H9 (cell line): Measurements from ENCODE around the gene TMEM117. TPM values are rescaled to one million over a fixed set of nuclear protein-coding genes. Genes with fewer than 3 reads are reported as not detected.

ENCODE experiments used
- DNase-seq: peaks from one replicate; pipeline ENCODE4 v3.0.0-alpha.2; 2017
- H2AFZ ChIP-seq: one replicate; pipeline ENCODE4 v1.6.1; 2013; ENCODE audit warnings: mild to moderate bottlenecking, low read length, control low read depth, moderate library complexity
- H2AK5ac ChIP-seq: 2 replicates; pipeline ENCODE4 v1.6.1; 2013; ENCODE audit warnings: low read length, control low read depth, mixed read lengths; ENCODE audit not compliant: insufficient read length
- H2BK120ac ChIP-seq: one replicate; pipeline ENCODE4 v1.6.1; 2013; ENCODE audit warnings: low read depth, mild to moderate bottlenecking, low read length, control low read depth, inconsistent platforms; ENCODE audit not compliant: poor library complexity, severe bottlenecking
- H2BK12ac ChIP-seq: 2 replicates; pipeline ENCODE4 v1.6.1; 2013; ENCODE audit warnings: low read length, control low read depth, mixed read lengths, low read depth; ENCODE audit not compliant: insufficient read length
- H2BK15ac ChIP-seq: 2 replicates; pipeline ENCODE4 v1.6.1; 2013; ENCODE audit warnings: low read depth, low read length, control low read depth
- H2BK20ac ChIP-seq: one replicate; pipeline ENCODE4 v1.6.1; 2013; ENCODE audit warnings: low read depth, mild to moderate bottlenecking, low read length, control low read depth, inconsistent platforms; ENCODE audit not compliant: poor library complexity, severe bottlenecking
- H2BK5ac ChIP-seq: 2 replicates; pipeline ENCODE4 v1.6.1; 2013; ENCODE audit warnings: low read length, control low read depth, mixed read lengths; ENCODE audit not compliant: insufficient read length
- H3K14ac ChIP-seq: 2 replicates; pipeline ENCODE4 v1.6.1; 2013; ENCODE audit warnings: low read length, control low read depth; ENCODE audit not compliant: insufficient read depth
- H3K18ac ChIP-seq: 2 replicates; pipeline ENCODE4 v1.6.1; 2013; ENCODE audit warnings: low read depth, mild to moderate bottlenecking, mixed read lengths, low read length, control low read depth; ENCODE audit not compliant: insufficient read length
- H3K23ac ChIP-seq: 2 replicates; pipeline ENCODE4 v1.6.1; 2013; ENCODE audit warnings: low read length, control low read depth, mixed read lengths, low read depth; ENCODE audit not compliant: insufficient read length
- H3K23me2 ChIP-seq: 2 replicates; pipeline ENCODE4 v1.6.1; 2013; ENCODE audit warnings: low read depth, mild to moderate bottlenecking, mixed read lengths, low read length, control low read depth; ENCODE audit not compliant: insufficient read length, poor library complexity, severe bottlenecking
- H3K27ac ChIP-seq: 2 replicates; pipeline ENCODE4 v1.5.1; 2013; ENCODE audit warnings: low read length, control low read depth, mixed read lengths, low read depth; ENCODE audit not compliant: insufficient read length
- H3K27me3 ChIP-seq: 2 replicates; pipeline ENCODE4 v1.6.1; 2013; ENCODE audit warnings: low read length, control low read depth, inconsistent platforms; ENCODE audit not compliant: insufficient read depth
- H3K4ac ChIP-seq: 2 replicates; pipeline ENCODE4 v1.6.1; 2013; ENCODE audit warnings: low read depth, mild to moderate bottlenecking, control low read depth, inconsistent platforms, low read length, moderate library complexity
- H3K4me1 ChIP-seq: 2 replicates; pipeline ENCODE4 v1.6.1; 2013; ENCODE audit warnings: low read length, control low read depth, inconsistent platforms; ENCODE audit not compliant: insufficient read depth
- H3K4me2 ChIP-seq: 2 replicates; pipeline ENCODE4 v1.6.1; 2013; ENCODE audit warnings: low read length, control low read depth, mixed read lengths; ENCODE audit not compliant: insufficient read length, insufficient read depth
- H3K56ac ChIP-seq: 2 replicates; pipeline ENCODE4 v1.6.1; 2013; ENCODE audit warnings: low read depth, mild to moderate bottlenecking, mixed read lengths, low read length, control low read depth; ENCODE audit not compliant: insufficient read length
- H3K79me1 ChIP-seq: 2 replicates; pipeline ENCODE4 v1.6.1; 2013; ENCODE audit warnings: low read depth, mild to moderate bottlenecking, moderate library complexity, low read length, control low read depth, inconsistent platforms; ENCODE audit not compliant: insufficient read depth, poor library complexity, severe bottlenecking
- H3K79me2 ChIP-seq: 2 replicates; pipeline ENCODE4 v1.6.1; 2013; ENCODE audit warnings: low read length, control low read depth, inconsistent platforms; ENCODE audit not compliant: insufficient read depth
- H3K9ac ChIP-seq: 2 replicates; pipeline ENCODE4 v1.6.1; 2013; ENCODE audit warnings: low read length, control low read depth, mixed read lengths; ENCODE audit not compliant: insufficient read length; ENCODE audit errors: extremely low read depth
- H3K9me3 ChIP-seq: one replicate; pipeline ENCODE4 v1.6.1; 2013; ENCODE audit warnings: low read depth, low read length, inconsistent platforms; ENCODE audit not compliant: control insufficient read depth
- H3T11ph ChIP-seq: one replicate; pipeline ENCODE4 v1.6.1; 2013; ENCODE audit warnings: mild to moderate bottlenecking, low read length, control low read depth, inconsistent platforms
- H4K20me1 ChIP-seq: one replicate; pipeline ENCODE4 v1.6.1; 2013; ENCODE audit not compliant: control insufficient read depth, insufficient read length, insufficient read depth
- H4K5ac ChIP-seq: 2 replicates; pipeline ENCODE4 v1.6.1; 2013; ENCODE audit warnings: low read depth, mild to moderate bottlenecking, mixed read lengths, low read length, control low read depth; ENCODE audit not compliant: insufficient read length
- H4K8ac ChIP-seq: replicated peaks from 2 replicates; pipeline ENCODE4 v1.6.1; 2013; ENCODE audit warnings: low read length, control low read depth, mixed read lengths, low read depth; ENCODE audit not compliant: insufficient read length
- H4K91ac ChIP-seq: 2 replicates; pipeline ENCODE4 v1.6.1; 2013; ENCODE audit warnings: low read depth, mild to moderate bottlenecking, moderate library complexity, mixed read lengths, low read length, control low read depth; ENCODE audit not compliant: insufficient read length
- H3K27ac Mint-ChIP-seq, 3 experiments: 2 replicates in 2 of 3; 3 replicates in 1 of 3; pipeline ENCODE4 v1.8.0; 2020 to 2021; ENCODE audit warnings: mixed read lengths in 3 of 3, mild to moderate bottlenecking in 1 of 3, moderate library complexity in 1 of 3
- H3K27me3 Mint-ChIP-seq: 2 replicates; pipeline ENCODE4 v1.8.0; 2021; ENCODE audit warnings: low read depth, mild to moderate bottlenecking, moderate library complexity, mixed read lengths
- H3K36me3 Mint-ChIP-seq, 3 experiments: 2 replicates in 2 of 3; 3 replicates in 1 of 3; pipeline ENCODE4 v1.8.0; 2020 to 2021; ENCODE audit warnings: low read depth in 3 of 3, mixed read lengths in 3 of 3; ENCODE audit not compliant: insufficient read depth in 1 of 3
- H3K4me1 Mint-ChIP-seq, 2 experiments: 2 replicates each; pipeline ENCODE4 v1.8.0; 2020; ENCODE audit warnings: mixed read lengths in 2 of 2
- H3K4me3 Mint-ChIP-seq, 2 experiments: 2 replicates in 1 of 2; 3 replicates in 1 of 2; pipeline ENCODE4 v1.8.0; 2020 to 2021; ENCODE audit warnings: mild to moderate bottlenecking in 2 of 2, mixed read lengths in 2 of 2, moderate library complexity in 1 of 2
- H3K9me3 Mint-ChIP-seq, 2 experiments: 2 replicates in 1 of 2; 3 replicates in 1 of 2; pipeline ENCODE4 v1.8.0; 2020; ENCODE audit warnings: mild to moderate bottlenecking in 2 of 2, mixed read lengths in 2 of 2, moderate library complexity in 1 of 2
- WGBS: extraction: QIAGEN DNeasy Blood & Tissue Kit; methylation state at CpG from one replicate; pipeline ENCODE4 v1.1.7; 2013; ENCODE audit warnings: missing lambda C conversion rate, low lambda C conversion rate, mixed read lengths; ENCODE audit not compliant: insufficient read length; ENCODE audit errors: extremely low coverage; 5-methylcytosine and 5-hydroxymethylcytosine counted together
- total RNA-seq: library from RNA; stranded (reverse); gene quantifications from 2 replicates; pipeline ENCODE4 v1.2.1, GENCODE V29; 2021
- TF ChIP-seq, protein P1 (sequence below): fragments of 200-600 bp; sonication (generic); conservative IDR thresholded peaks from 3 replicates; pipeline ENCODE4 v1.8.0; 2021; ENCODE audit warnings: antibody characterized with exemption, mild to moderate bottlenecking

The TMEM117 gene
- total RNA-seq, 1 experiment from 2014 or later: 1.7 TPM

DNA sequence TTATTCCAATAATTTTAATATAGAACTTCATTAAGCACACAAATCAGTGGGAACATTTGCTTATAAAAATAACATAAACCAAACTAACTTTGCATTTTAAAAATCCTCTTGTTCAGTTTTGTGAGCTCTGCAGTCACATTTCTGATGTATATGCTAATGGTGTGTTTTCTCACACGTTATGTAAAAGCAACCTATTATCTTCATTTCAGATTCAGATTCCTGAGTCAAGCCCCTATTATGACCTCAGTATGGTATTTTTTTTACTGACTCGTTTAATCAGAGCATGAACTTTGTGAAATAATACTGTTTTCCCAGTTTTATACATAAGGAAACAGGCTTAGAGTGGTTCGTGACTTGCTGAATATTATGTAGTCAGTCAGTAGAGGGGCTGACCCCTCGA, 394.0 kb downstream of the TMEM117 start:
- TF ChIP-seq, protein P1, sequence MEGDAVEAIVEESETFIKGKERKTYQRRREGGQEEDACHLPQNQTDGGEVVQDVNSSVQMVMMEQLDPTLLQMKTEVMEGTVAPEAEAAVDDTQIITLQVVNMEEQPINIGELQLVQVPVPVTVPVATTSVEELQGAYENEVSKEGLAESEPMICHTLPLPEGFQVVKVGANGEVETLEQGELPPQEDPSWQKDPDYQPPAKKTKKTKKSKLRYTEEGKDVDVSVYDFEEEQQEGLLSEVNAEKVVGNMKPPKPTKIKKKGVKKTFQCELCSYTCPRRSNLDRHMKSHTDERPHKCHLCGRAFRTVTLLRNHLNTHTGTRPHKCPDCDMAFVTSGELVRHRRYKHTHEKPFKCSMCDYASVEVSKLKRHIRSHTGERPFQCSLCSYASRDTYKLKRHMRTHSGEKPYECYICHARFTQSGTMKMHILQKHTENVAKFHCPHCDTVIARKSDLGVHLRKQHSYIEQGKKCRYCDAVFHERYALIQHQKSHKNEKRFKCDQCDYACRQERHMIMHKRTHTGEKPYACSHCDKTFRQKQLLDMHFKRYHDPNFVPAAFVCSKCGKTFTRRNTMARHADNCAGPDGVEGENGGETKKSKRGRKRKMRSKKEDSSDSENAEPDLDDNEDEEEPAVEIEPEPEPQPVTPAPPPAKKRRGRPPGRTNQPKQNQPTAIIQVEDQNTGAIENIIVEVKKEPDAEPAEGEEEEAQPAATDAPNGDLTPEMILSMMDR: no peak
- no peaks in the 10 kb centered on the region for H4K20me1 ChIP-seq
- H3K36me3 Mint-ChIP-seq: no peaks in the 10 kb centered on the region

More for the DNA sequence above, 394.0 kb downstream of the TMEM117 start:
- H3K9ac ChIP-seq: no peak overlapping the region
- H3K27me3 Mint-ChIP-seq: no peaks in the 10 kb centered on the region
- H2AFZ ChIP-seq: no peak overlapping the region
- no peak overlapping the region for H2BK20ac ChIP-seq
- H3K4me3 Mint-ChIP-seq: no peak overlapping the region
- WGBS: no CpG with 5 or more reads among the region's 4 CpGs
- H3K14ac ChIP-seq: no peak overlapping the region
- no peak overlapping the region for H4K91ac ChIP-seq
- no peak overlapping the region for H2BK12ac ChIP-seq
- no peak overlapping the region for H3T11ph ChIP-seq
- H3K23me2 ChIP-seq: no peaks in the 10 kb centered on the region
- H3K79me1 ChIP-seq: no peaks in the 10 kb centered on the region
- no peaks in the 10 kb centered on the region for H3K4me1 ChIP-seq
- H3K4me1 Mint-ChIP-seq: peaks cover under 1% of the 10 kb centered on the region in 2 experiments; a peak in 1 of 4 replicates
- no peaks in the 10 kb centered on the region for H3K9me3 ChIP-seq
- H2BK120ac ChIP-seq: no peak overlapping the region
- no peak overlapping the region for H3K56ac ChIP-seq
- no peak overlapping the region for H2AK5ac ChIP-seq
- no peaks in the 10 kb centered on the region for H3K9me3 Mint-ChIP-seq
- H4K8ac ChIP-seq: no peak overlapping the region
- H3K4ac ChIP-seq: no peak overlapping the region
- H2BK15ac ChIP-seq: no peak overlapping the region
- no peak overlapping the region for H3K27ac ChIP-seq
- no peak overlapping the region for H3K4me2 ChIP-seq
- no peak overlapping the region for H3K23ac ChIP-seq
- H4K5ac ChIP-seq: no peak overlapping the region
- no peak overlapping the region for H3K18ac ChIP-seq
- H3K79me2 ChIP-seq: no peaks in the 10 kb centered on the region
- H2BK5ac ChIP-seq: no peak overlapping the region
- no peak overlapping the region for H3K27ac Mint-ChIP-seq
- no peak for DNase-seq
- H3K27me3 ChIP-seq: no peaks in the 10 kb centered on the region
